GM23338 (cell line): Measurements from ENCODE around the gene NBEAL2. TPM values are rescaled to one million over a fixed set of nuclear protein-coding genes. Genes with fewer than 3 reads are reported as not detected.

ENCODE experiments used
- ATAC-seq: fragments of 200-7000 bp; cut with Tn5 transposase; 3 replicates; pipeline ENCODE4 v1.9.1; 2020
- DNase-seq: peaks from one replicate; pipeline ENCODE4 v3.0.0-alpha.2; 2015; ENCODE audit warnings: low spot score
- H2AFZ ChIP-seq: fragments of 200-600 bp; sonication (generic); 2 replicates; pipeline ENCODE4 v1.8.0; 2016; ENCODE audit warnings: antibody characterized with exemption, mild to moderate bottlenecking, moderate library complexity
- H3F3A ChIP-seq: fragments of 200-600 bp; sonication (generic); replicated peaks from 2 replicates; pipeline ENCODE4 v1.8.0; 2017; ENCODE audit warnings: antibody characterized with exemption, mixed run types, low read depth
- H3K27ac ChIP-seq: fragments of 200-600 bp; sonication (generic); 2 replicates; pipeline ENCODE4 v1.6.1; 2016; ENCODE audit warnings: low read depth
- H3K27me3 ChIP-seq: fragments of 200-600 bp; sonication (generic); 2 replicates; pipeline ENCODE4 v1.8.0; 2016; ENCODE audit warnings: mild to moderate bottlenecking, mixed run types, moderate library complexity; ENCODE audit not compliant: insufficient read depth
- H3K36me3 ChIP-seq: fragments of 200-600 bp; sonication (generic); 2 replicates; pipeline ENCODE4 v1.8.0; 2016; ENCODE audit warnings: mild to moderate bottlenecking; ENCODE audit not compliant: insufficient read depth
- H3K4me1 ChIP-seq: fragments of 200-600 bp; sonication (generic); 2 replicates; pipeline ENCODE4 v1.8.0; 2016; ENCODE audit warnings: mild to moderate bottlenecking, moderate library complexity; ENCODE audit not compliant: insufficient read depth
- H3K4me2 ChIP-seq: fragments of 200-600 bp; sonication (generic); 2 replicates; pipeline ENCODE4 v1.7.1; 2017; ENCODE audit warnings: mixed run types
- H3K4me3 ChIP-seq: fragments of 200-600 bp; sonication (generic); 2 replicates; pipeline ENCODE4 v1.6.1; 2016; ENCODE audit warnings: mixed run types
- H3K79me2 ChIP-seq: fragments of 200-600 bp; sonication (generic); replicated peaks from 2 replicates; pipeline ENCODE4 v1.8.0; 2017; ENCODE audit warnings: mild to moderate bottlenecking; ENCODE audit not compliant: insufficient read depth
- H3K9me2 ChIP-seq: fragments of 200-600 bp; sonication (generic); 2 replicates; pipeline ENCODE4 v1.8.0; 2017; ENCODE audit not compliant: insufficient read depth
- H4K20me1 ChIP-seq: fragments of 200-600 bp; sonication (generic); replicated peaks from 2 replicates; pipeline ENCODE4 v1.8.0; 2017; ENCODE audit warnings: mild to moderate bottlenecking; ENCODE audit not compliant: insufficient read depth
- H3K27ac Mint-ChIP-seq: 2 replicates; pipeline ENCODE4 v1.8.0; 2020; ENCODE audit warnings: inconsistent platforms, mild to moderate bottlenecking, moderate library complexity, mixed read lengths
- H3K27me3 Mint-ChIP-seq: 3 replicates; pipeline ENCODE4 v1.8.0; 2022; ENCODE audit warnings: low read depth, mild to moderate bottlenecking, moderate library complexity, mixed read lengths, inconsistent platforms; ENCODE audit not compliant: insufficient read depth, poor library complexity
- H3K36me3 Mint-ChIP-seq: 3 replicates; pipeline ENCODE4 v1.8.0; 2021; ENCODE audit warnings: low read depth, mild to moderate bottlenecking, inconsistent platforms, moderate library complexity, mixed read lengths
- H3K4me1 Mint-ChIP-seq: 3 replicates; pipeline ENCODE4 v1.8.0; 2020; ENCODE audit warnings: mild to moderate bottlenecking, inconsistent platforms, mixed read lengths
- H3K4me3 Mint-ChIP-seq: 3 replicates; pipeline ENCODE4 v1.8.0; 2021; ENCODE audit warnings: moderate library complexity, mild to moderate bottlenecking, inconsistent platforms, mixed read lengths
- H3K9me3 Mint-ChIP-seq: 3 replicates; pipeline ENCODE4 v1.8.0; 2020; ENCODE audit warnings: moderate library complexity, mild to moderate bottlenecking, inconsistent platforms, mixed read lengths
- CREB1 ChIP-seq: fragments of 250-450 bp; sonication (Bioruptor Pico); IDR thresholded peaks from 2 replicates; pipeline ENCODE4 v1.5.0; 2020; ENCODE audit warnings: low read depth, mild to moderate bottlenecking, moderate library complexity
- EZH2 ChIP-seq: fragments of 200-600 bp; sonication (generic); IDR thresholded peaks from one replicate; pipeline ENCODE4 v1.8.0; 2017; ENCODE audit warnings: antibody characterized with exemption, mild to moderate bottlenecking, low read depth; ENCODE audit not compliant: unreplicated experiment
- EZH2phosphoT487 ChIP-seq: fragments of 200-600 bp; sonication (generic); IDR thresholded peaks from one replicate; pipeline ENCODE4 v1.8.1; 2018; ENCODE audit warnings: antibody characterized with exemption; ENCODE audit not compliant: unreplicated experiment
- JUNB ChIP-seq: IDR thresholded peaks from one replicate; pipeline ENCODE4 v1.6.1; 2016; ENCODE audit warnings: antibody characterized with exemption; ENCODE audit not compliant: unreplicated experiment
- NANOG ChIP-seq: IDR thresholded peaks from 2 replicates; pipeline ENCODE4 v1.6.1; 2016; ENCODE audit warnings: antibody characterized with exemption, borderline replicate concordance
- polyA plus RNA-seq: library from polyadenylated mRNA; unstranded; fragments of >200 nt; fragmentation: Nextera tagmentation; extraction: Ambion mirVana; gene quantifications from 2 replicates; pipeline ENCODE4 v1.2.1, GENCODE V29; 2016
- total RNA-seq: library from RNA; depleted of rRNA; stranded (reverse); fragments of >200 nt; shearing (Covaris generic); gene quantifications from 2 replicates; pipeline ENCODE4 v1.2.3, GENCODE V29; 2014
- TF ChIP-seq, protein P1 (sequence below), 2 experiments: fragments of 200-600 bp in 1 of 2; sonication (generic) in 1 of 2; conservative IDR thresholded peaks; 2 replicates each; pipeline versions ENCODE4 v1.5.1 to v1.6.1; 2016 to 2017; ENCODE audit warnings: antibody characterized with exemption in 2 of 2, low read depth in 2 of 2, mild to moderate bottlenecking in 2 of 2, moderate library complexity in 1 of 2
- TF ChIP-seq, protein P2 (sequence below): IDR thresholded peaks from 2 replicates; pipeline ENCODE4 v1.6.1; 2016; ENCODE audit warnings: antibody characterized with exemption
- TF ChIP-seq, protein P3 (sequence below): IDR thresholded peaks from one replicate; pipeline ENCODE4 v1.6.1; 2018; ENCODE audit warnings: antibody characterized with exemption; ENCODE audit not compliant: unreplicated experiment
- TF ChIP-seq, protein P4 (sequence below): fragments of 250-450 bp; sonication (Bioruptor Pico); IDR thresholded peaks from 2 replicates; pipeline ENCODE4 v1.5.0; 2020; ENCODE audit warnings: mild to moderate bottlenecking, moderate library complexity

NBEAL2 gene
- total and polyA plus RNA-seq, 2 experiments from 2014 or later: 13.5 to 79.9 TPM

DNA sequence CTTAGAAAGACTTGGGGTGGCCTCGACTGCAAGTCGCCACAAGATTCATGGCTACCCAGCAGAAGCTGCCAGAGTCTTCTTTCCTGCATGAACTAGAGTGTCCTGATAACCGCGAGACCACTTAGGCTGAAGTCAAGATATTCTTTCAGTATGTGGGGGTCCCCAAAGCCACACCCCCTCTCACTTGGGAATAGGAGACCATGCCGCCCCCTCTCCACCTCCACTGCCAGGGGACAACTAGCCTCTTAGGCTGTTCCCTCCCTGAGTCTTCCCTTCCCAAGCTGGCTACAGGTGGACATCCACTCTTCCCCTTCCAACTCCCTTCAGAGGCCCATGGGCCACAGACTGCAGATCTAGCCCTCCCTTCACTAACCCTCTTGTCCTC lies 1.7 kb upstream of the NBEAL2 start:
- Mint-ChIP-seq H3K4me3 (peak overlapping the region; percentile 97), H3K36me3 (peaks cover 11% of the 10 kb centered on the region; the same call in 2 of the 3 replicates), H3K27me3 (peaks cover 37% of the 10 kb centered on the region), H3K4me1 (peaks cover 39% of the 10 kb centered on the region), H3K9me3 (peaks cover 6% of the 10 kb centered on the region; the same call in 1 of the 3 replicates), H3K27ac (peak overlapping the region; percentile 94)
- Histone ChIP-seq H3K36me3 (no peaks in the 10 kb centered on the region), H3F3A (no peaks in the 10 kb centered on the region; the same call in 1 of the 2 replicates), H3K9me2 (no peaks in the 10 kb centered on the region), H3K4me3 (no peak overlapping the region), H3K27ac (no peak overlapping the region), H3K4me2 (peak overlapping the region; percentile 78), H2AFZ (no peak overlapping the region), H3K27me3 (0 out of 2 replicates have a peak, but pooled peaks cover 5% of the 10 kb centered on the region), H4K20me1 (peaks cover 35% of the 10 kb centered on the region), H3K79me2 (peaks cover 37% of the 10 kb centered on the region), H3K4me1 (peaks cover 11% of the 10 kb centered on the region)
- TF ChIP-seq, protein P1, sequence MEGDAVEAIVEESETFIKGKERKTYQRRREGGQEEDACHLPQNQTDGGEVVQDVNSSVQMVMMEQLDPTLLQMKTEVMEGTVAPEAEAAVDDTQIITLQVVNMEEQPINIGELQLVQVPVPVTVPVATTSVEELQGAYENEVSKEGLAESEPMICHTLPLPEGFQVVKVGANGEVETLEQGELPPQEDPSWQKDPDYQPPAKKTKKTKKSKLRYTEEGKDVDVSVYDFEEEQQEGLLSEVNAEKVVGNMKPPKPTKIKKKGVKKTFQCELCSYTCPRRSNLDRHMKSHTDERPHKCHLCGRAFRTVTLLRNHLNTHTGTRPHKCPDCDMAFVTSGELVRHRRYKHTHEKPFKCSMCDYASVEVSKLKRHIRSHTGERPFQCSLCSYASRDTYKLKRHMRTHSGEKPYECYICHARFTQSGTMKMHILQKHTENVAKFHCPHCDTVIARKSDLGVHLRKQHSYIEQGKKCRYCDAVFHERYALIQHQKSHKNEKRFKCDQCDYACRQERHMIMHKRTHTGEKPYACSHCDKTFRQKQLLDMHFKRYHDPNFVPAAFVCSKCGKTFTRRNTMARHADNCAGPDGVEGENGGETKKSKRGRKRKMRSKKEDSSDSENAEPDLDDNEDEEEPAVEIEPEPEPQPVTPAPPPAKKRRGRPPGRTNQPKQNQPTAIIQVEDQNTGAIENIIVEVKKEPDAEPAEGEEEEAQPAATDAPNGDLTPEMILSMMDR (conservative IDR thresholded peaks at IDR 0.05; ENCODE audit: low read depth in 2 of 2): no peak
- TF ChIP-seq, protein P2, sequence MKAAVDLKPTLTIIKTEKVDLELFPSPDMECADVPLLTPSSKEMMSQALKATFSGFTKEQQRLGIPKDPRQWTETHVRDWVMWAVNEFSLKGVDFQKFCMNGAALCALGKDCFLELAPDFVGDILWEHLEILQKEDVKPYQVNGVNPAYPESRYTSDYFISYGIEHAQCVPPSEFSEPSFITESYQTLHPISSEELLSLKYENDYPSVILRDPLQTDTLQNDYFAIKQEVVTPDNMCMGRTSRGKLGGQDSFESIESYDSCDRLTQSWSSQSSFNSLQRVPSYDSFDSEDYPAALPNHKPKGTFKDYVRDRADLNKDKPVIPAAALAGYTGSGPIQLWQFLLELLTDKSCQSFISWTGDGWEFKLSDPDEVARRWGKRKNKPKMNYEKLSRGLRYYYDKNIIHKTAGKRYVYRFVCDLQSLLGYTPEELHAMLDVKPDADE: no peak
- TF ChIP-seq EZH2phosphoT487: no peak
- TF ChIP-seq CREB1 (CRISPR knock-in tag): no peak
- TF ChIP-seq, protein P3, sequence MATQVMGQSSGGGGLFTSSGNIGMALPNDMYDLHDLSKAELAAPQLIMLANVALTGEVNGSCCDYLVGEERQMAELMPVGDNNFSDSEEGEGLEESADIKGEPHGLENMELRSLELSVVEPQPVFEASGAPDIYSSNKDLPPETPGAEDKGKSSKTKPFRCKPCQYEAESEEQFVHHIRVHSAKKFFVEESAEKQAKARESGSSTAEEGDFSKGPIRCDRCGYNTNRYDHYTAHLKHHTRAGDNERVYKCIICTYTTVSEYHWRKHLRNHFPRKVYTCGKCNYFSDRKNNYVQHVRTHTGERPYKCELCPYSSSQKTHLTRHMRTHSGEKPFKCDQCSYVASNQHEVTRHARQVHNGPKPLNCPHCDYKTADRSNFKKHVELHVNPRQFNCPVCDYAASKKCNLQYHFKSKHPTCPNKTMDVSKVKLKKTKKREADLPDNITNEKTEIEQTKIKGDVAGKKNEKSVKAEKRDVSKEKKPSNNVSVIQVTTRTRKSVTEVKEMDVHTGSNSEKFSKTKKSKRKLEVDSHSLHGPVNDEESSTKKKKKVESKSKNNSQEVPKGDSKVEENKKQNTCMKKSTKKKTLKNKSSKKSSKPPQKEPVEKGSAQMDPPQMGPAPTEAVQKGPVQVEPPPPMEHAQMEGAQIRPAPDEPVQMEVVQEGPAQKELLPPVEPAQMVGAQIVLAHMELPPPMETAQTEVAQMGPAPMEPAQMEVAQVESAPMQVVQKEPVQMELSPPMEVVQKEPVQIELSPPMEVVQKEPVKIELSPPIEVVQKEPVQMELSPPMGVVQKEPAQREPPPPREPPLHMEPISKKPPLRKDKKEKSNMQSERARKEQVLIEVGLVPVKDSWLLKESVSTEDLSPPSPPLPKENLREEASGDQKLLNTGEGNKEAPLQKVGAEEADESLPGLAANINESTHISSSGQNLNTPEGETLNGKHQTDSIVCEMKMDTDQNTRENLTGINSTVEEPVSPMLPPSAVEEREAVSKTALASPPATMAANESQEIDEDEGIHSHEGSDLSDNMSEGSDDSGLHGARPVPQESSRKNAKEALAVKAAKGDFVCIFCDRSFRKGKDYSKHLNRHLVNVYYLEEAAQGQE: no peak
- no peak for TF ChIP-seq JUNB
- no peak for TF ChIP-seq EZH2
- no peak for TF ChIP-seq NANOG
- ATAC-seq (no peak), DNase-seq (no peak)

DNA sequence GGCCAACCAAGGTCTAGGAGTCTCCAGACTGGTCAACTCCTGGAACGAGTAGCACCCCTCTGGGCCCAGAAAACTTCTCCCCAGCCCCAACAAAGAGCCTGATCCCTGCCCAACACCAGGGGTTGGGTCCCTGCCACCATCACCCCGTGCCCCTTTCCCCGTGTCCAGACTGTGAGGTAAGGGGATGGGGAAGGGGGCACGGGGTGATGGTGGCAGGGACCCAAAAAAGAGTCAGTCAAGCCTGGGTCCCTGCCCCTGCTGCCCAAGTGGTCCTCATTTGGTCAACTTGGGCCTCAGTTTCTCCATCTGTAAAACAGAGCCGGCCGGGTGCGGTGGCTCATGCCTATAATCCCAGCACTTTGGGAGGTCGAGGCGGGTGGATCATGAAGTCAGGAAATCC lies 1.1 kb upstream of the NBEAL2 start:
- Histone ChIP-seq H3K27ac (no peak overlapping the region), H3K27me3 (0 out of 2 replicates have a peak, but pooled peaks cover 5% of the 10 kb centered on the region), H2AFZ (no peak overlapping the region), H3K36me3 (no peaks in the 10 kb centered on the region), H3F3A (no peaks in the 10 kb centered on the region; the same call in 1 of the 2 replicates), H3K4me2 (peak overlapping the region; percentile 91), H3K79me2 (peaks cover 33% of the 10 kb centered on the region), H3K9me2 (no peaks in the 10 kb centered on the region), H4K20me1 (peaks cover 32% of the 10 kb centered on the region), H3K4me1 (peaks cover 11% of the 10 kb centered on the region), H3K4me3 (peak overlapping the region; percentile 78; the same call in 1 of the 2 replicates)
- Mint-ChIP-seq H3K27ac (no peak overlapping the region), H3K9me3 (peaks cover 6% of the 10 kb centered on the region; the same call in 1 of the 3 replicates), H3K4me1 (peaks cover 40% of the 10 kb centered on the region), H3K36me3 (peaks cover 11% of the 10 kb centered on the region; the same call in 2 of the 3 replicates), H3K4me3 (peak overlapping the region; percentile 97), H3K27me3 (peaks cover 37% of the 10 kb centered on the region)
- no peak for DNase-seq
- no peak for ATAC-seq
- TF ChIP-seq, protein P4, sequence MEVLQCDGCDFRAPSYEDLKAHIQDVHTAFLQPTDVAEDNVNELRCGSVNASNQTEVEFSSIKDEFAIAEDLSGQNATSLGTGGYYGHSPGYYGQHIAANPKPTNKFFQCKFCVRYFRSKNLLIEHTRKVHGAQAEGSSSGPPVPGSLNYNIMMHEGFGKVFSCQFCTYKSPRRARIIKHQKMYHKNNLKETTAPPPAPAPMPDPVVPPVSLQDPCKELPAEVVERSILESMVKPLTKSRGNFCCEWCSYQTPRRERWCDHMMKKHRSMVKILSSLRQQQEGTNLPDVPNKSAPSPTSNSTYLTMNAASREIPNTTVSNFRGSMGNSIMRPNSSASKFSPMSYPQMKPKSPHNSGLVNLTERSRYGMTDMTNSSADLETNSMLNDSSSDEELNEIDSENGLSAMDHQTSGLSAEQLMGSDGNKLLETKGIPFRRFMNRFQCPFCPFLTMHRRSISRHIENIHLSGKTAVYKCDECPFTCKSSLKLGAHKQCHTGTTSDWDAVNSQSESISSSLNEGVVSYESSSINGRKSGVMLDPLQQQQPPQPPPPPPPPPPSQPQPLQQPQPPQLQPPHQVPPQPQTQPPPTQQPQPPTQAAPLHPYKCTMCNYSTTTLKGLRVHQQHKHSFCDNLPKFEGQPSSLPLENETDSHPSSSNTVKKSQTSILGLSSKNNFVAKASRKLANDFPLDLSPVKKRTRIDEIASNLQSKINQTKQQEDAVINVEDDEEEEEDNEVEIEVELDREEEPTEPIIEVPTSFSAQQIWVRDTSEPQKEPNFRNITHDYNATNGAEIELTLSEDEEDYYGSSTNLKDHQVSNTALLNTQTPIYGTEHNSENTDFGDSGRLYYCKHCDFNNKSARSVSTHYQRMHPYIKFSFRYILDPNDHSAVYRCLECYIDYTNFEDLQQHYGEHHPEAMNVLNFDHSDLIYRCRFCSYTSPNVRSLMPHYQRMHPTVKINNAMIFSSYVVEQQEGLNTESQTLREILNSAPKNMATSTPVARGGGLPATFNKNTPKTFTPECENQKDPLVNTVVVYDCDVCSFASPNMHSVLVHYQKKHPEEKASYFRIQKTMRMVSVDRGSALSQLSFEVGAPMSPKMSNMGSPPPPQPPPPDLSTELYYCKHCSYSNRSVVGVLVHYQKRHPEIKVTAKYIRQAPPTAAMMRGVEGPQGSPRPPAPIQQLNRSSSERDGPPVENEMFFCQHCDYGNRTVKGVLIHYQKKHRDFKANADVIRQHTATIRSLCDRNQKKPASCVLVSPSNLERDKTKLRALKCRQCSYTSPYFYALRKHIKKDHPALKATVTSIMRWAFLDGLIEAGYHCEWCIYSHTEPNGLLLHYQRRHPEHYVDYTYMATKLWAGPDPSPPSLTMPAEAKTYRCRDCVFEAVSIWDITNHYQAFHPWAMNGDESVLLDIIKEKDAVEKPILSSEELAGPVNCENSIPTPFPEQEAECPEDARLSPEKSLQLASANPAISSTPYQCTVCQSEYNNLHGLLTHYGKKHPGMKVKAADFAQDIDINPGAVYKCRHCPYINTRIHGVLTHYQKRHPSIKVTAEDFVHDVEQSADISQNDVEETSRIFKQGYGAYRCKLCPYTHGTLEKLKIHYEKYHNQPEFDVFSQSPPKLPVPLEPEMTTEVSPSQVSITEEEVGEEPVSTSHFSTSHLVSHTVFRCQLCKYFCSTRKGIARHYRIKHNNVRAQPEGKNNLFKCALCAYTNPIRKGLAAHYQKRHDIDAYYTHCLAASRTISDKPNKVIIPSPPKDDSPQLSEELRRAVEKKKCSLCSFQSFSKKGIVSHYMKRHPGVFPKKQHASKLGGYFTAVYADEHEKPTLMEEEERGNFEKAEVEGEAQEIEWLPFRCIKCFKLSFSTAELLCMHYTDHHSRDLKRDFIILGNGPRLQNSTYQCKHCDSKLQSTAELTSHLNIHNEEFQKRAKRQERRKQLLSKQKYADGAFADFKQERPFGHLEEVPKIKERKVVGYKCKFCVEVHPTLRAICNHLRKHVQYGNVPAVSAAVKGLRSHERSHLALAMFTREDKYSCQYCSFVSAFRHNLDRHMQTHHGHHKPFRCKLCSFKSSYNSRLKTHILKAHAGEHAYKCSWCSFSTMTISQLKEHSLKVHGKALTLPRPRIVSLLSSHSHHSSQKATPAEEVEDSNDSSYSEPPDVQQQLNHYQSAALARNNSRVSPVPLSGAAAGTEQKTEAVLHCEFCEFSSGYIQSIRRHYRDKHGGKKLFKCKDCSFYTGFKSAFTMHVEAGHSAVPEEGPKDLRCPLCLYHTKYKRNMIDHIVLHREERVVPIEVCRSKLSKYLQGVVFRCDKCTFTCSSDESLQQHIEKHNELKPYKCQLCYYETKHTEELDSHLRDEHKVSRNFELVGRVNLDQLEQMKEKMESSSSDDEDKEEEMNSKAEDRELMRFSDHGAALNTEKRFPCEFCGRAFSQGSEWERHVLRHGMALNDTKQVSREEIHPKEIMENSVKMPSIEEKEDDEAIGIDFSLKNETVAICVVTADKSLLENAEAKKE (CRISPR knock-in tag): no peak
- no peak for TF ChIP-seq JUNB
